ENCODE measurements around the gene CDH23.

CDH23 gene

GRCh38 chr10:71745664-71746250 is 349.0 kb downstream of the CDH23 start:
- TF ChIP-seq GATA2 (IDR thresholded peaks at IDR 0.05; ENCODE audit: low read depth, low read length) (no peak), GATA3 (IDR thresholded peaks at IDR 0.05; ENCODE audit: low read depth, low read length) (no peak)

GRCh38 chr10:71746344-71747037 is 349.8 kb downstream of the CDH23 start:
- no peak for TF ChIP-seq GATA3 (IDR thresholded peaks at IDR 0.05; ENCODE audit: low read depth, low read length)
- no peak for TF ChIP-seq GATA2 (IDR thresholded peaks at IDR 0.05; ENCODE audit: low read depth, low read length)

GRCh38 chr10:71747039-71747531 is 350.4 kb downstream of the CDH23 start:
- TF ChIP-seq GATA2 (IDR thresholded peaks at IDR 0.05; ENCODE audit: low read depth, low read length) (no peak), GATA3 (IDR thresholded peaks at IDR 0.05; ENCODE audit: low read depth, low read length) (no peak)

GRCh38 chr10:71747551-71748523 is 351.1 kb downstream of the CDH23 start:
- TF ChIP-seq GATA3 (IDR thresholded peaks at IDR 0.05; ENCODE audit: low read depth, low read length) (no peak), GATA2 (IDR thresholded peaks at IDR 0.05; ENCODE audit: low read depth, low read length) (no peak)

GRCh38 chr10:71748671-71749191 is 352.0 kb downstream of the CDH23 start:
- TF ChIP-seq GATA3 (IDR thresholded peaks at IDR 0.05; ENCODE audit: low read depth, low read length) (no peak), GATA2 (IDR thresholded peaks at IDR 0.05; ENCODE audit: low read depth, low read length) (no peak)

GRCh38 chr10:71749396-71749795 is 352.7 kb downstream of the CDH23 start:
- TF ChIP-seq GATA3 (IDR thresholded peaks at IDR 0.05; ENCODE audit: low read depth, low read length): no peak
- no peak for TF ChIP-seq GATA2 (IDR thresholded peaks at IDR 0.05; ENCODE audit: low read depth, low read length)

- TF ChIP-seq GATA3 (IDR thresholded peaks at IDR 0.05; ENCODE audit: low read depth, low read length) (no peak), GATA2 (IDR thresholded peaks at IDR 0.05; ENCODE audit: low read depth, low read length) (no peak)
These were observed 353.6 kb downstream of the CDH23 start for GRCh38 chr10:71750124-71750841.

GRCh38 chr10:71750986-71751385 is 354.3 kb downstream of the CDH23 start:
- no peak for TF ChIP-seq GATA2 (IDR thresholded peaks at IDR 0.05; ENCODE audit: low read depth, low read length)
- no peak for TF ChIP-seq GATA3 (IDR thresholded peaks at IDR 0.05; ENCODE audit: low read depth, low read length)

GRCh38 chr10:71751515-71752224 is 354.9 kb downstream of the CDH23 start:
- TF ChIP-seq GATA3 (IDR thresholded peaks at IDR 0.05; ENCODE audit: low read depth, low read length) (no peak), GATA2 (IDR thresholded peaks at IDR 0.05; ENCODE audit: low read depth, low read length) (no peak)

- no peak for TF ChIP-seq GATA2 (IDR thresholded peaks at IDR 0.05; ENCODE audit: low read depth, low read length)
These were observed 355.8 kb downstream of the CDH23 start for GRCh38 chr10:71752391-71753090.

- TF ChIP-seq GATA3 (IDR thresholded peaks at IDR 0.05; ENCODE audit: low read depth, low read length) (no peak), GATA2 (IDR thresholded peaks at IDR 0.05; ENCODE audit: low read depth, low read length) (no peak)
These were observed 356.6 kb downstream of the CDH23 start for GRCh38 chr10:71753091-71753959.

Data from SH-SY5Y (cell line).